CD14-positive monocyte (primary cell): ENCODE data around the gene PTTG2. TPM values are rescaled to one million over a fixed set of nuclear protein-coding genes. Genes with fewer than 3 reads are reported as not detected.

ENCODE experiments used
- DNase-seq, 3 donors: peaks; one replicate each; pipeline ENCODE4 v3.0.0-alpha.2; 2011 to 2022
- H2AFZ ChIP-seq: 2 replicates; pipeline ENCODE4 v1.6.0; 2012; ENCODE audit warnings: mild to moderate bottlenecking, low read depth, low read length, inconsistent platforms; ENCODE audit not compliant: insufficient read depth, poor library complexity, severe bottlenecking
- H3K27ac ChIP-seq, 2 donors: 1 replicate in 1 of 2; 2 replicates in 1 of 2; pipeline ENCODE4 v1.5.1; 2012 to 2013; ENCODE audit warnings: low read length in 2 of 2, control low read depth in 1 of 2, inconsistent platforms in 1 of 2, low read depth in 1 of 2, mild to moderate bottlenecking in 1 of 2
- H3K27me3 ChIP-seq, 2 donors: one replicate each; pipeline versions ENCODE4 v1.6.0 to v1.6.1; 2011 to 2013; ENCODE audit warnings: low read length in 2 of 2; ENCODE audit not compliant: control insufficient read depth in 2 of 2, insufficient read depth in 2 of 2
- H3K36me3 ChIP-seq, 2 donors: replicated peaks in 1 of 2; 1 replicate in 1 of 2; 2 replicates in 1 of 2; pipeline versions ENCODE4 v1.5.1 to v1.6.1; 2012 to 2013; ENCODE audit warnings: low read length in 2 of 2, control low read depth in 1 of 2, inconsistent platforms in 1 of 2, mild to moderate bottlenecking in 1 of 2; ENCODE audit not compliant: insufficient read depth in 2 of 2, control insufficient read depth in 1 of 2
- H3K4me1 ChIP-seq, 2 donors: 1 replicate in 1 of 2; 2 replicates in 1 of 2; pipeline versions ENCODE4 v1.5.1 to v1.6.1; 2012 to 2013; ENCODE audit warnings: low read length in 2 of 2, control low read depth in 1 of 2, inconsistent platforms in 1 of 2, mild to moderate bottlenecking in 1 of 2, moderate library complexity in 1 of 2; ENCODE audit not compliant: insufficient read depth in 2 of 2, control insufficient read depth in 1 of 2
- H3K4me2 ChIP-seq: replicated peaks from 2 replicates; pipeline ENCODE3; 2012; ENCODE audit warnings: low read length, moderate library complexity, mild to moderate bottlenecking; ENCODE audit not compliant: poor library complexity, severe bottlenecking; ENCODE audit errors: extremely low read depth
- H3K4me3 ChIP-seq, 3 experiments: fragments of 200-600 bp in 1 of 3; sonication (generic) in 1 of 3; replicated peaks in 1 of 3; 1 replicate in 2 of 3; 2 replicates in 1 of 3; pipeline ENCODE4 v1.5.1; 2011 to 2013; ENCODE audit warnings: low read length in 3 of 3, mild to moderate bottlenecking in 3 of 3, control low read depth in 2 of 3, low read depth in 2 of 3, inconsistent platforms in 1 of 3, moderate library complexity in 1 of 3
- H3K79me2 ChIP-seq: 2 replicates; pipeline ENCODE4 v1.6.0; 2012; ENCODE audit warnings: mild to moderate bottlenecking, control low read depth, inconsistent platforms, low read length, moderate library complexity; ENCODE audit not compliant: insufficient read depth
- H3K9ac ChIP-seq: 2 replicates; pipeline ENCODE4 v1.6.0; 2017; ENCODE audit warnings: low read length, mild to moderate bottlenecking; ENCODE audit not compliant: insufficient read depth, poor library complexity, severe bottlenecking
- H3K9me3 ChIP-seq, 2 donors: replicated peaks in 1 of 2; 1 replicate in 1 of 2; 2 replicates in 1 of 2; pipeline versions ENCODE4 v1.5.1 to v1.6.1; 2012 to 2013; ENCODE audit warnings: low read length in 2 of 2, control low read depth in 1 of 2; ENCODE audit not compliant: control insufficient read depth in 1 of 2, insufficient read depth in 1 of 2
- H4K20me1 ChIP-seq: 2 replicates; pipeline ENCODE4 v1.6.0; 2012; ENCODE audit warnings: mild to moderate bottlenecking, low read length, control low read depth, moderate library complexity; ENCODE audit not compliant: insufficient read depth
- H3K27ac Mint-ChIP-seq, 7 donors: one replicate each; pipeline ENCODE4 v1.8.0; 2020; ENCODE audit warnings: mild to moderate bottlenecking in 7 of 7, mixed read lengths in 7 of 7, moderate library complexity in 6 of 7, inconsistent platforms in 2 of 7
- H3K27me3 Mint-ChIP-seq, 3 donors: one replicate each; pipeline ENCODE4 v1.8.0; 2021 to 2022; ENCODE audit warnings: low read depth in 3 of 3, mild to moderate bottlenecking in 3 of 3, mixed read lengths in 3 of 3, moderate library complexity in 3 of 3, inconsistent platforms in 1 of 3
- H3K36me3 Mint-ChIP-seq, 2 donors: one replicate each; pipeline ENCODE4 v1.8.0; 2020; ENCODE audit warnings: mixed read lengths in 2 of 2, inconsistent platforms in 1 of 2, mild to moderate bottlenecking in 1 of 2
- H3K4me1 Mint-ChIP-seq: one replicate; pipeline ENCODE4 v1.8.0; 2020; ENCODE audit warnings: mild to moderate bottlenecking, mixed read lengths
- H3K4me3 Mint-ChIP-seq, 2 donors: one replicate each; pipeline ENCODE4 v1.8.0; 2020; ENCODE audit warnings: mild to moderate bottlenecking in 2 of 2, mixed read lengths in 2 of 2, moderate library complexity in 1 of 2
- H3K9me3 Mint-ChIP-seq, 7 donors: one replicate each; pipeline ENCODE4 v1.8.0; 2020 to 2022; ENCODE audit warnings: mixed read lengths in 7 of 7, mild to moderate bottlenecking in 6 of 7, moderate library complexity in 6 of 7, inconsistent platforms in 2 of 7
- WGBS: methylation state at CpG from one replicate; pipeline ENCODE4 v1.1.5; 2013; ENCODE audit warnings: missing lambda C conversion rate; ENCODE audit not compliant: insufficient coverage; 5-methylcytosine and 5-hydroxymethylcytosine counted together
- intact Hi-C, 2 donors: fragments of 100-400 bp; cut with micrococcal nuclease; formaldehyde crosslinking; loops; one replicate each; pipeline versions ENCODE4 v1.15.0 to v1.15.1; 2023
- polyA plus RNA-seq, 3 donors: library from polyadenylated mRNA; depleted of rRNA in 1 of 3; unstranded in 2 of 3; stranded (reverse) in 1 of 3; fragments of 300-500 nt in 2 of 3; fragments of >200 nt in 1 of 3; fragmentation: Illumina TruSeq in 2 of 3; gene quantifications; 1 replicate in 2 of 3; 2 replicates in 1 of 3; pipeline ENCODE4 v1.2.3, GENCODE V29; 2012 to 2021
- TF ChIP-seq, protein P1 (sequence below): fragments of 200-600 bp; IDR thresholded peaks from one replicate; pipeline ENCODE4 v1.8.0; 2022; ENCODE audit warnings: antibody characterized with exemption, mild to moderate bottlenecking

PTTG2 gene
- polyA plus RNA-seq, 3 donors = 2.0 TPM; not detected in 2

DNA sequence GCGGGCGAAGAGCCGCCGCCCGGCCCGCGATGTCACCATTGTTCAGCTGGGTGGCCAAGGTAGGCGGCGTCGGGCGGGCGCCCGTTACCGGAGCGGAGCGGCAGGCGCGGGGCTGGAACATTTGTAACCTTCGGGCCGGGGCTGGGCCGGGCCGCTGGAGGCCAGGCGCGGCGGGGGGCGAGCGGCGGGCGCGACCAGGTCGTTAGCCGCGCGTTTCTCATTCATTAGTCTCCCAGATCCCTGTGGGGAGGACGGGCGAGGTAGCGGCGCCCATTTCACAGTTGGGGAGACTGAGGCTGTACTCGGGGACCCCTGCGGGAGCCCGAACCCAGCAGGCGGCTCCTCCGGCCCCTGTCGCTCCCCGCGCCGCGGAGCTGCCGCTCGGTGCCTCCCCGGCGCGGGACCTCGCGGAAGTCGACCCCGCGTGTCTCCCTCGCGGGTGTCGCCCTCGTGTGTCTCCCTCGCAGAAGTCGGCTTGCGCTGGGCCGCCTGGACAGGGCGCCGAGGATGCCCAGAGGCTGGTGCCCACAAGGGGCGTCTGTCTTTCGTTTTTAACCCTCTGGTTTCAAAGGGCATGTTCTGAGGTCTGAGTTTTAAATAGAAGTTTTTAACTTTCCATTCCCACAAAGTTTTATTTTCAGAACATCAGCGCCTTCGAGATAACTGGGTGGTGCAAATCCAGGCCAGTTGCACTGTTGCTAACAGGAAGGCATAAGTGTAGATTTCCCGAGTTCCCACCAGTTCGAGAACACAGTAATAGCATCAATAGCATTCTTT is 17.5 kb downstream of the PTTG2 start:
- H3K4me3 Mint-ChIP-seq = peak overlapping the region; percentile 86 to 91
- H4K20me1 ChIP-seq = peaks cover 40% of the 10 kb centered on the region
- peaks cover 19 to 22% of the 10 kb centered on the region in 2 donors for H3K4me1 ChIP-seq
- H3K4me3 ChIP-seq = peak overlapping the region; percentile 41 to 95 (median 83)
- H3K27ac ChIP-seq = peak overlapping the region; percentile 83 to 93
- peak overlapping the region; percentile 96 for H3K9ac ChIP-seq
- no peaks in the 10 kb centered on the region for H3K9me3 ChIP-seq
- H3K79me2 ChIP-seq = peaks cover 72% of the 10 kb centered on the region
- intact Hi-C loops = loop anchor here (5.0 to 10.0 kb wide), 2 partner anchors 57 to 290 kb away; partner anchors contain the start of gene RELL1 (in 2 of the 2)
- H3K9me3 Mint-ChIP-seq = peaks cover 0 to 3% (median 0%) of the 10 kb centered on the region in 7 donors
- peak overlapping the region; percentile 84 to 93 (median 91) for H3K27ac Mint-ChIP-seq
- no peaks in the 10 kb centered on the region for H3K36me3 ChIP-seq
- DNase-seq = peak; percentile 70 to 85 (median 79)
- H3K4me1 Mint-ChIP-seq = peaks cover 51% of the 10 kb centered on the region
- no peaks in the 10 kb centered on the region for H3K27me3 ChIP-seq
- under 1% methylated on average over 68 of the region's 74 CpGs for WGBS
- TF ChIP-seq, protein P1, sequence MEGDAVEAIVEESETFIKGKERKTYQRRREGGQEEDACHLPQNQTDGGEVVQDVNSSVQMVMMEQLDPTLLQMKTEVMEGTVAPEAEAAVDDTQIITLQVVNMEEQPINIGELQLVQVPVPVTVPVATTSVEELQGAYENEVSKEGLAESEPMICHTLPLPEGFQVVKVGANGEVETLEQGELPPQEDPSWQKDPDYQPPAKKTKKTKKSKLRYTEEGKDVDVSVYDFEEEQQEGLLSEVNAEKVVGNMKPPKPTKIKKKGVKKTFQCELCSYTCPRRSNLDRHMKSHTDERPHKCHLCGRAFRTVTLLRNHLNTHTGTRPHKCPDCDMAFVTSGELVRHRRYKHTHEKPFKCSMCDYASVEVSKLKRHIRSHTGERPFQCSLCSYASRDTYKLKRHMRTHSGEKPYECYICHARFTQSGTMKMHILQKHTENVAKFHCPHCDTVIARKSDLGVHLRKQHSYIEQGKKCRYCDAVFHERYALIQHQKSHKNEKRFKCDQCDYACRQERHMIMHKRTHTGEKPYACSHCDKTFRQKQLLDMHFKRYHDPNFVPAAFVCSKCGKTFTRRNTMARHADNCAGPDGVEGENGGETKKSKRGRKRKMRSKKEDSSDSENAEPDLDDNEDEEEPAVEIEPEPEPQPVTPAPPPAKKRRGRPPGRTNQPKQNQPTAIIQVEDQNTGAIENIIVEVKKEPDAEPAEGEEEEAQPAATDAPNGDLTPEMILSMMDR = peak; percentile 81
- peak overlapping the region; percentile 74 for H2AFZ ChIP-seq
- H3K36me3 Mint-ChIP-seq = peaks cover 3 to 13% of the 10 kb centered on the region in 2 donors
- H3K4me2 ChIP-seq = peak overlapping the region; percentile 82
- no peaks in the 10 kb centered on the region for H3K27me3 Mint-ChIP-seq

DNA sequence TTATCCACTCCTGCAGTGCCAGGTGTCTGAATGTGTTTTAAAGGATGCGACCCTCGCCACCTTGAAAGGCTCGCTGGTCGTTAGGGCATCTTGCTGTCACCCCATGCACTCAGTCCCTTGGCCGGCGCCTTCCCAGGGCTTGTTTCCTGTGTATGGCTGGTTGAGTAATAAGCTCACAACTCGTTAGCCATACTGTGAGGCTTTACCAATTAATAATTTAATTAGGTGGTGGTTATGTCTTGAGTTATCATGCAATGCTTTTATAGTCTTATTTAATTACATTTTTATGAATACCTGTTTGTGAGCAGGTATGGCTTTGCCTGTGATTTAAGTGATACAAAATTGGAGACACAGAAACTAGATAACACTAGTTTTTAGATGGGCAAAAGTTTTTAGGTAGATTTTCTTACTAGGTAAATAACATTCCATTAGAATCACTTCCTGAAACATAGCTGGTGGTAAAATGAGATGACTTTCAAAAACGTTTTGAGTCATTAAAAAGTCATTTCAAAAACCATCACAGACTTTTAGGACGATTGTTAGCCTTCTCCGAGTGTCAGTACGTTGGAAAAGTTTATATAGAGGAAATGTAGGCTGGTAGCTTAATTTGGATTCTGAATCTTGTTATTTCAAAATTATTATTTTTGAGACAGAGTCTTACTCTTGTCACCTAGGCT is 18.2 kb downstream of the PTTG2 start:
- peaks cover 57% of the 10 kb centered on the region for H3K4me1 Mint-ChIP-seq
- peak overlapping the region; percentile 74 for H2AFZ ChIP-seq
- WGBS = 0% methylated on average over 4 of the region's 11 CpGs

More for the DNA sequence above, 18.2 kb downstream of the PTTG2 start:
- peaks cover 0 to 3% (median 0%) of the 10 kb centered on the region in 7 donors for H3K9me3 Mint-ChIP-seq
- peak; percentile 20 to 47 (median 45) for DNase-seq
- Histone ChIP-seq H3K27me3 (no peaks in the 10 kb centered on the region), H3K9me3 (no peaks in the 10 kb centered on the region), H4K20me1 (peaks cover 43% of the 10 kb centered on the region), H3K79me2 (peaks cover 73% of the 10 kb centered on the region), H3K36me3 (no peaks in the 10 kb centered on the region), H3K9ac (peak overlapping the region; percentile 96), H3K4me1 (peaks cover 19 to 22% of the 10 kb centered on the region in 2 donors), H3K4me3 (peak overlapping the region; percentile 41 to 95 (median 83)), H3K4me2 (peak overlapping the region; percentile 82), H3K27ac (peak overlapping the region; percentile 83 to 93)
- peaks cover 3 to 15% of the 10 kb centered on the region in 2 donors for H3K36me3 Mint-ChIP-seq
- intact Hi-C loops = loop anchor here (5.0 to 10.0 kb wide), 2 partner anchors 56 to 291 kb away; partner anchors contain the start of gene RELL1 (in 2 of the 2)
- H3K4me3 Mint-ChIP-seq = peak overlapping the region; percentile 86 to 91
- TF ChIP-seq, protein P1 = no peak
- H3K27me3 Mint-ChIP-seq = no peaks in the 10 kb centered on the region
- peak overlapping the region; percentile 84 to 93 (median 91) for H3K27ac Mint-ChIP-seq
